CD4-positive, alpha-beta T cell treated with Interleukin-15 for 4 hours (primary cell): ENCODE data around the gene PURB.
"Not testable (repeated sequence)": the region's sequence is repeated elsewhere in the genome, so short reads cannot be mapped to it uniquely, and the experiment has no call there.

Experiments used
- DNase-seq: peaks from one replicate; pipeline ENCODE4 v3.0.0-alpha.2; 2020; ENCODE audit warnings: low spot score

The PURB gene

DNA sequence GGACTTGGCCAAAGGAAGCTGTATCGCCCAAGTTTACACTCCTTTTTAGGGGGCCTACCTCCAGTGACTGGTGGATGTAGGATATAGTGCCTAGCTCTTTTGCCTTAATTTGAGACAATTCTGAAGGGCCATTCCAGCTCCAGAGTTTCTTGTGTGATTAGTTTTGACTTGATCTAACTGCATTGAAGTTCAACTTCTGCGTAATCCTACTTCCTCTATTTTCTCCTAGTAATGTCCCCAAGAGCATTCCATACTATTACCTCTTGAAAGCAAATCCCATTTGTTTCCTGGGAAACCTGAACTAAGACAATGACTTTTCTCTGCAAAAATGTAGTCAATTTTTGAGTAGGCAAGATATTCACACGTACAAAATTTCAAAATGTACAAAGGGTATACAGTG lies 32.7 kb downstream of the PURB start:
- no peak for DNase-seq

DNA sequence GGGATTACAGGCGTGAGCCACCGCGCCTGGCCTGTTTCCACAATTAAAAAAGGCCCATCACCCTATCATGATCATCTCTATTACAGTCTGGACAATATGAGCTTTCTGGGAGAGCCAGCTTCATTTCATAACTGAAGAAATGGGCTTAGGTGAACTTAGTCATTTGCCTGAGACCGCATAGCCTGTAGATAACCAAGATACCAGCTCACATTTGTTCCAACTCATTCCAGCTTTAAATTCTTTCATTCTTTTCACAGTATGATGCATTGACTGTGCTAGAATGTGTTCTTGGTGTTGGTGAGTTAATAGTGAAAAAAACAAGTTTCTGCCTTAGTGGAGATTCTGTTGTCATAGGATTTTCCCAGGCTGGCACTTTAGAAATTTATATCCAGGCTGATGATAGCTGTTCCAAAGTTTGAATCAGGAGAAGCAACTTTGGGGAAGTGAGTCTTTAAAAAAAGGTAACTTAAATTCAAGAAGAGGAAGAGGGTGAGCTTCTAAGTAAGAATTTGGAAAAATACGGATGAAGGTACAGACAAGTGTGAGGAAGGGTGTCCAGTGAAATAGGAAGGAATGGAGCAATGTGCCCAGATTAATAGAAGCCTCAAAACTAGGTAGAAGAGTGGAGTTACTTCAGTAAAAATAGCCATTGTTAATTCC lies 35.3 kb downstream of the PURB start:
- no peak for DNase-seq

DNA sequence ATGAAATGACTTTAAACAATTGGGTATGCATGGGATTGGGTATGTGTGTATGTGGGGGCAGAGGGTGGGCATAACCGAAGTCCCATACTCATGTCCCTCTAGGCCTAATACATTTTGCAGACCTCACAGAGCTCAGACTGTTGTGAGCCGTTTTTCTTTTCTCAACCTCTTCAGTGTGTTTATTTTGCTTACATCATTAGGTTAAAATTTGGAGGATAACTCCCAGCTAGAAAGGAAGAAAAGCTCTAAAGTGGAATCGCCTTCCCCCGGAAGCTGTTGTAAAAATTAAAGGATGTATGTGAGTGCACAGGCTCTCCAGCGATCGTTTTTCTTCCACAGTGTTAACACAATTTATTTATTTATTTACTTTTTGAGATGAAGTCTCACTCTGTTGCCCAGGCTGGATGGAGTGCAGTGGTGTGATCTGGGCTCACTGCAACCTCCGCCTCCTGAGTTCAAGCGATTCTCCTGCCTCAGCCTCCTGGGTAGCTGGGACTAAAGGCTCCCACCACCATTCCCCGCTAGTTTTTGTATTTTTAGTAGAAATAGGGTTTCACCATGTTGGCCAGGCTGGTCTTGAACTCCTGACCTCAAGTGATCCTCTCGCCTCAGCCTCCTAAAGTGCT lies 36.0 kb downstream of the PURB start:
- DNase-seq, result no peak

DNA sequence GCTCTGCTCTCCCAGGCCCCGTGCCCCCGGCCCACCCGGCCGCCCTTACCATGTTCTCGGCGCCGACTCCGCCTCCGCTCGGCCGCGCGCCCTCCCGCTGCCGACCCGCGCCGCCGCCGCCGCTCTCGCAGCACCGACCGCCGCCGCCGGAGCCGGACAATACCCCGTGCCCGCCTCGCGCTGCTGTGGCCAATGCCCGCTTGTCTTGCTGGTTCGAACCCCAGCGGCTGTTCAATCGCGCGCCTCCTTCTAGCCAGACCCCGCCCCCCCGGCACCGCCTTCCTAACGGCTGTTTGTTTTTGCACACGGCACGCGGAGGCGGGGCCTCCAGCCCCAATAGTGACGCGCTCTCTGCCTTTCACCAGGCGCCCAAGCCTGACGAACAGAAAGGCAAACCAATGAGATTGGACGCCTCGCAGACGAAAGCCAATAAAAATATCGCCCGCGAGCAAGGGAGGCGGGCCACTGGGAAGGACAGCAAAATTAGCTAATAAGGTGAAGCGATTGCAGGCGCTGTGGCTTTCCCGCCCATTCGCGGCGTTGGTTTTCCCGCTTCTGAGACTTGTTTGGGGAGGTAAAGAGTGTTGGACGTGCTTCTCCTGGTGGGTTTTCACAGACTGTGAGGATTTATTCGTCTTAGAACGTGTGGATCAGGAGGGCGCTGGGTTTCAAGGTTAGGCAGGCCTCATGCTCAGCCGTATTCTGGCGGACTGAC lies 37.3 kb downstream of the PURB start, which contains the start of gene H2AZ2:
H2AZ2 (minus strand) TSS at position 168 of the 715 bp plus-strand sequence; CDS start at position 52, 116 bp downstream.
- DNase-seq, result peak; percentile 100

DNA sequence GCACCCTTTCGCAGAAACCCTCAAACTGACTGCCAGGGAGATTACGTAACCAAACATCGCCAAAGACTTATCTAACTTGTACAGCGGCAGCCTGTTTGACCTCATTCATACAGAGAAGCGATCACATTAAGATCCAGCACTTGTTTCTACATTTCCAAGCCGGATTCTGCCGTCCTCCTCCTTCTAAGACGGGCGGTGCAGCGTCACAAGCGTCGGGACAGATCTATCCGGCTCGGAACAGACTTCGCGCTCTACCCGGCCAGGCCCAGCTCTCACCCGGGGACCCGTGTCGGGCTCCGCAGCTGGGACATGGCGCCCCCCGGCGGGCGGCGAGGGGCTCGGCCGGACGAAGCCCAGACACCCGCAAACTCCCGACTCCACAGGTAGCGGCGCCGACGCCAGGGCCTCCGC lies 37.8 kb downstream of the PURB start:
- peak; percentile 88 for DNase-seq

DNA sequence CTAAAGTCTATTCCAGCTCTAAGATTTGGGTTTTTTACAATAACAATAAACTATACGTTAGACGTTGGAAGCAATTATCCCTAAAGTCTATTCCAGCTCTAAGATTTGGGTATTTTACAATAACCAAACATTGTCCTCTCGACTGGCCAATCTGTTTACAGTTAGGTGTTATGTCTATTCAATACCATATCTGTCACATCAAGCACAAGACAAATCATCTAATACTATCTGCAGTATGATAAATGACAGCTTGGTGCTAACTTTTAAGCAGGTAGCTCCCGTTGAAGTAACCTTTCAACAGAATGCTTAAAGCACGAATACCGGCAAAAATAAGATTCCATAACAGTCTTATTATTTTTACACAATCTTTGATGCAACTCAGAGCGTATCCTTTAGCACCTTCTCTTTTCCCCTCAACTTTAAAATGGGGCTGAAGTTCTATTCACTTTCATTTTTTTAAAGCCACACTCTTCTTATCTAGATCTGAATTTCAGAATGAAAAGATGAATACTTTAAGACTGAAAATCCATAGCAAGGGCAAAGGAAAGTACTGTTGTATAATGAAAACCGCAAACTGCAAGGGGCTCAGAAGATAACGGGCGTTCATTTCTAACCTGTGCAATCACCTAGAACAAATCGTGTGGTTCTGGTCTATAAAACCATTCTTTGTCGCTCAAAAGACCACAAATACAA lies 38.4 kb downstream of the PURB start:
- DNase-seq, result no peak

DNA sequence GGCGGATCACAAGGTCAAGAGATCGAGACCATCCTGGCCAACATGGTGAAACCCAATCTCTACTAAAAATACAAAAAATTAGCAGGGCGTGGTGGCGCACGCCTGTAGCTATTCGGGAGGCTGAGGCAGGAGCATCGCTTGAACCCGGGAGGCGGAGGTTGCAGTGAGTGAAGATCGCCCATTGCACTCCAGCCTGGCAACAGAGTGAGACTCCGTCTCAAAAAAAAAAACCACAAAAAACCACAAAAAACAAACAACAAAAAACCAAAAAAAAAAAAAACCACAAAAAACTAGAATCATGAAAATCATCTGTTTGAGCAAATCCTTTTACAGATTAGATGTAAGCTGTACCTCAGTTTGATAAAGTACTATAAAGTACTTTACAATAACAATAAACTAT lies 38.9 kb downstream of the PURB start:
- not testable (repeated sequence) for DNase-seq

DNA sequence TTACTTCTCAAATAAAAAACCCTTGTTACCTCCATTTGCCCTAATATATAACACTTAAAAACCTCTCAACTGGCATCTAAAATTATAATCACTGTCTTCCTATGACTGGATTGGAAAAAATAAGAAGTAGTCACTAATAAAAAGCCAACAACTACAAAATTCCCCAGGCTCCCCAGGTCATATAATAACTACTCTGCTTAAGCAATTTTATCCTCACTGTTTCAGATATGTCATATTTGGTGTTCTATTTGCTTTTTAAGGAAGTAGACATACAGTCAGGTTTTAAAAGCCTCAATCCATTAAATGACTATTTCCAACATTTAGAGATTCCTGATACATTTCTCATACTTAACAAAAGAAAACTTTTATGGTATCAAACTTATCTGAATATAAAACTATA lies 39.9 kb downstream of the PURB start:
- no peak for DNase-seq

DNA sequence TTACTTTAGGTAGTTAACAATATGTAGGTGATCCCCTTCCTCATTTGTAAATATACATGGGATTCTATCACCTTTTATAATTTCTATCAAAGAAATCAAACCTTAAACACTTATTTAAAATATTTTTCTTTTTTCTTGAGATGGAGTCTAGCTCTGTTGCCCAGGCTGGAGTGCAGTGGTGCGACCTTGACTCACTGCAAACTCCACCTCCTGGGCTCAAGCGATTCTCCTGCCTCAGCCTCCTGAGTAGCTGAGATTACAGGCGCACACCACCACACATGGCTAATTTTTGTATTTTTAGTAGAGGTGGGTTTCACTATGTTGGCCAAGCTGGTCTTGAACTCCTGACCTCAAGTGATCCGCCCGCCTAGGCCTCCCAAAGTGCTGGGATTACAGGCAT lies 41.9 kb downstream of the PURB start:
- not testable (repeated sequence) for DNase-seq

DNA sequence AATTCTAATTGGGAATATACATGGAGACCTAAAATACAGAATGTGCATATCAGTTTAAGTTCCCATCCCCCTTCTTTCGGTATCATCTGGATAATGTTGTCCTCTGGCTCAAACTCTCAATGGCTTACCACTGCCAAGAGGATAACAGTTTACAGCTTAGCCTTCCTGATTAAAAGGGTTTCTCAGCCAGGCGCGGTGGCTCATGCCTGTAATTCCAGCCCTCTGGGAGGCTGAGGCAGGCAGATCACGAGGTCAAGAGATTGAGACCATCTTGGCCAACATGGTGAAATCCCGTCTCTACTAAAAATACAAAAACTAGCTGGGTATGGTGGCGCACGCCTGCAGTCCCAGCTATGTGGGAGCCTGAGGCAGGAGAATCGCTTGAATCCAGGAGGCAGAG lies 42.7 kb downstream of the PURB start:
- DNase-seq, result not testable (repeated sequence)

DNA sequence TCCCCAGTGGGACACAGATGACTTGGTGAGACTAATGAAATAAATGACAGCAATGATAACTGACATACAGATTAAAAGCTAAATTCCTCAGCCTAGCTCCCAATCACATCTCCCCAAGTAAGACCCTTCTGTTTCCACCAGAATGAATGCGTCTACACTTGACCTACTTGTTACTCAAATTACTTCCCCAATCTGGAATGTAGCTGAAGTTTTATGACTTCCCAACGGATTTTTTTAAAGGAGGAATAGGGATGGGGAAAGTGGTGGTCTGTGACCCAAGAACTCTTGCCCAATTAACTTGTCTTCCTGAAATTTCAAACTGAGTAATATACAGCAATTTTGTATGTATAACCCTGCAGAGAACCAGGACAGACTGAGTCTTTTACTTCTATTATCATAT lies 46.6 kb downstream of the PURB start:
- no peak for DNase-seq

DNA sequence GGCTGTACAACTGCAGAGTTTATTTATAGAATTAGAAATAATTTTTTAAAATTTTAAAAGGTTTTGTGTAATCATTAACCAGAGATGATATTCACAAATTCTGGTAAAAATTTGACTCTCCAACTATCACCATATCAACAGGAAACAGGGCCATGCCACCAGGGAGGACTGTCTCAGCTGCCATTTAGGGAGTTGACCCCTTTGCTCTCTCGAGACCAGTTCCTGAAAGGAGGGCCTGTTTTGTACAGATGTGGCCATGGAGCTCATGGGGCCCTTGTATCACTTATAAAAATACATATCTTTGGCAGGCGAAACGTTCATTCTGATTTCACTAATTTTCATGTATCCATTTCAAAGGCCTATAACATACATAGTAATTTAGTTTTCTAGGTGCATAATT lies 57.8 kb downstream of the PURB start:
- no peak for DNase-seq
